Lower lobe of right lung (tissue), 2 donors: ENCODE results near the gene TRANK1. TPM values are rescaled to one million over a fixed set of nuclear protein-coding genes. Genes with fewer than 3 reads are reported as not detected.
A peak's percentile ranks its signal among the peaks of the same experiment; 100 is the strongest.
"Not testable (repeated sequence)": the region's sequence is repeated elsewhere in the genome, so short reads cannot be mapped to it uniquely, and the experiment has no call there.

Experiments
- ATAC-seq, 2 donors: fragments of 200-7000 bp; cut with Tn5 transposase; one replicate each; pipeline ENCODE4 v1.9.1; 2020 to 2022; ENCODE audit warnings: mild to moderate bottlenecking in 2 of 2, moderate library complexity in 2 of 2
- DNase-seq: peaks from one replicate; pipeline ENCODE4 v3.0.0-alpha.2; 2020
- H3K27ac ChIP-seq: fragments of 200-600 bp; one replicate; pipeline ENCODE4 v1.8.0; 2022
- H3K27me3 ChIP-seq: fragments of 200-600 bp; one replicate; pipeline ENCODE4 v1.8.0; 2022; ENCODE audit warnings: low read depth
- H3K36me3 ChIP-seq: fragments of 200-600 bp; one replicate; pipeline ENCODE4 v1.8.0; 2022; ENCODE audit warnings: mild to moderate bottlenecking
- H3K4me1 ChIP-seq: fragments of 200-600 bp; one replicate; pipeline ENCODE4 v1.8.0; 2022
- H3K4me3 ChIP-seq: fragments of 200-600 bp; one replicate; pipeline ENCODE4 v1.8.0; 2022; ENCODE audit warnings: mild to moderate bottlenecking
- H3K9me3 ChIP-seq: fragments of 200-600 bp; one replicate; pipeline ENCODE4 v1.8.0; 2022
- intact Hi-C: fragments of 100-400 bp; cut with DNase I; formaldehyde crosslinking; loops from one replicate; pipeline ENCODE4 v1.11.0; 2022
- total RNA-seq: library from RNA; stranded (reverse); fragmentation: NEBNext Ultra II Directional; extraction: Animal tissue kit (Norgen Biotek cat#: 25700); gene quantifications from one replicate; pipeline ENCODE4 v1.2.1, GENCODE V29; 2021
- TF ChIP-seq, protein P1 (sequence below): fragments of 200-600 bp; IDR thresholded peaks from one replicate; pipeline ENCODE4 v1.8.0; 2022; ENCODE audit warnings: antibody characterized with exemption, mild to moderate bottlenecking
- donor health status: DM: no; HTN: yes; CAD: no; lungs with severe emphysema.

Gene TRANK1
- total RNA-seq, 1 donor from 2014 or later, result 36.9 TPM

DNA sequence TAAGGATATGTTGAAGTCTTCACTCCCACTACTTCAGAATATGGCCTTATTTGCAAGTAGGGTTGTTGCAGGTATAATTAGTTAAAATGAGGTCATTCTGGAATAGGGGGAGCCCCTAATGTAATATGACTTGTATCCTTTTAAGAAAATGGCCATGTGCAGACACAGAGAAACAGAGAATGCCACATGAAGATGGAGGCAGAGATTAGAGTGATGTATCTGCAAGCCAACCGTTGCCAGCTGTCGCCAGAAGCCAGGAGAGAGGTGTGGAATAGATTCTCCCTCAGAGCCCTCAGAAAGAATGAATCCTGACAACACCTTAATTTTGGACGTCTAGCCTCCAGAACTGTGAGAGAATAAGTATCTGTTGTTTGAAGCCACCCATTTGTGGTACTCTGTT, 11.3 kb upstream of the TRANK1 start:
- Histone ChIP-seq H3K4me1 (peaks cover 16% of the 10 kb centered on the region), H3K4me3 (no peak overlapping the region), H3K36me3 (no peaks in the 10 kb centered on the region), H3K27me3 (no peaks in the 10 kb centered on the region), H3K9me3 (no peaks in the 10 kb centered on the region), H3K27ac (no peak overlapping the region)
- intact Hi-C loops, result no loop called here
- ATAC-seq, result no peak
- TF ChIP-seq, protein P1, sequence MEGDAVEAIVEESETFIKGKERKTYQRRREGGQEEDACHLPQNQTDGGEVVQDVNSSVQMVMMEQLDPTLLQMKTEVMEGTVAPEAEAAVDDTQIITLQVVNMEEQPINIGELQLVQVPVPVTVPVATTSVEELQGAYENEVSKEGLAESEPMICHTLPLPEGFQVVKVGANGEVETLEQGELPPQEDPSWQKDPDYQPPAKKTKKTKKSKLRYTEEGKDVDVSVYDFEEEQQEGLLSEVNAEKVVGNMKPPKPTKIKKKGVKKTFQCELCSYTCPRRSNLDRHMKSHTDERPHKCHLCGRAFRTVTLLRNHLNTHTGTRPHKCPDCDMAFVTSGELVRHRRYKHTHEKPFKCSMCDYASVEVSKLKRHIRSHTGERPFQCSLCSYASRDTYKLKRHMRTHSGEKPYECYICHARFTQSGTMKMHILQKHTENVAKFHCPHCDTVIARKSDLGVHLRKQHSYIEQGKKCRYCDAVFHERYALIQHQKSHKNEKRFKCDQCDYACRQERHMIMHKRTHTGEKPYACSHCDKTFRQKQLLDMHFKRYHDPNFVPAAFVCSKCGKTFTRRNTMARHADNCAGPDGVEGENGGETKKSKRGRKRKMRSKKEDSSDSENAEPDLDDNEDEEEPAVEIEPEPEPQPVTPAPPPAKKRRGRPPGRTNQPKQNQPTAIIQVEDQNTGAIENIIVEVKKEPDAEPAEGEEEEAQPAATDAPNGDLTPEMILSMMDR, result no peak
- no peak for DNase-seq

DNA sequence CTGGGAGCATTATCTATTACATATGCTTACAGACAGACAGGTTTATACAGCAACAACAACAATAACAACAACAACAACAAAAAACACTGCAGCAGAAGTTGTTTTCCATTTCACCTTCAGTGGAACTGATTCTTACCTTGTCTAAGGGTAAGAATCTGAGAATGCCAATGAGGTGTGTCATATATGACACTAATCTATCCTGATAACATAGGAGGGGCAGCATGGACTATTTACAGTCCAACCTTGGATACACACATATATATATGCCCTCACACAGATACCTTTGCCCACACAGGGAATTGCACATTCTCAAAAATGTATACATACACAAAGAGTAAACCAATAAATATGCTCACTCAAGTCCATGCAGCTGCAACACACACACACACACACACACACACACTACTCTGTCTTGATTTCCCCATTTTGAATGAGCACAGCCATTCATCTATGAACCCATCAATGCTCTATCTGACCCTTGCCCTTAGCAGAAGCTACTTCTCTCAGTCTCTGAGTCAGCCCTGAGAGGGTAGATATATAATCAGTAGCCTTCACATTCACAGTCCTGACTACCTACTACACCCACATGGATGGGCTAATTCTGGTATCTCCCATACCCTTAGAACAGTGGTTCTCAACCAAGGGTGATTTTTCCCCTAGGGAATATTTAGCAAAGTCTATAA, 9.7 kb upstream of the TRANK1 start:
- ATAC-seq, result no peak
- intact Hi-C loops, result no loop called here
- H3K36me3 ChIP-seq, result no peaks in the 10 kb centered on the region
- no peak for DNase-seq
- H3K4me1 ChIP-seq, result peaks cover 16% of the 10 kb centered on the region
- TF ChIP-seq, protein P1, result no peak
- H3K27ac ChIP-seq, result no peak overlapping the region
- H3K4me3 ChIP-seq, result no peak overlapping the region
- H3K9me3 ChIP-seq, result no peaks in the 10 kb centered on the region
- H3K27me3 ChIP-seq, result no peaks in the 10 kb centered on the region

DNA sequence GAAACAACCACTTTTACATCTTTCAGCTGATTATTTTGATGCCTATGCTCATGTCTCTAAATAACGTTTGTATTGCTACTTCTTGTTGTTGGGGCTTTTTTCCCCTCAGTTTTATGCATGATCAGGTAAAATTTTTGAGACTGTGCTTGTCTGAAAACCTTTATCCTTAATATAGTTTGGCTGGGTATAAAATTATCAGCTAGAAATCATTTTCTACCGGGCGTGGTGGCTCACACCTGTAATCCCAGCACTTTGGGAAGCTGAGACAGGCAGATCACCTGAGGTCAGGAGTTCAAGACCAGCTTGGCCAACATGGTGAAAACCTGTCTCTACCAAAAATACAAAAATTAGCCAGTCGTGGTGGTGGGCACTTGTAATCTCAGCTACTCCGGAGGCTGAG, 3.0 kb upstream of the TRANK1 start:
- H3K27me3 ChIP-seq, DNase-seq, H3K36me3 ChIP-seq, H3K4me3 ChIP-seq, intact Hi-C loops, H3K27ac ChIP-seq, ATAC-seq: not testable (repeated sequence)
- Histone ChIP-seq H3K4me1 (peaks cover 10% of the 10 kb centered on the region), H3K9me3 (peaks cover 11% of the 10 kb centered on the region)

DNA sequence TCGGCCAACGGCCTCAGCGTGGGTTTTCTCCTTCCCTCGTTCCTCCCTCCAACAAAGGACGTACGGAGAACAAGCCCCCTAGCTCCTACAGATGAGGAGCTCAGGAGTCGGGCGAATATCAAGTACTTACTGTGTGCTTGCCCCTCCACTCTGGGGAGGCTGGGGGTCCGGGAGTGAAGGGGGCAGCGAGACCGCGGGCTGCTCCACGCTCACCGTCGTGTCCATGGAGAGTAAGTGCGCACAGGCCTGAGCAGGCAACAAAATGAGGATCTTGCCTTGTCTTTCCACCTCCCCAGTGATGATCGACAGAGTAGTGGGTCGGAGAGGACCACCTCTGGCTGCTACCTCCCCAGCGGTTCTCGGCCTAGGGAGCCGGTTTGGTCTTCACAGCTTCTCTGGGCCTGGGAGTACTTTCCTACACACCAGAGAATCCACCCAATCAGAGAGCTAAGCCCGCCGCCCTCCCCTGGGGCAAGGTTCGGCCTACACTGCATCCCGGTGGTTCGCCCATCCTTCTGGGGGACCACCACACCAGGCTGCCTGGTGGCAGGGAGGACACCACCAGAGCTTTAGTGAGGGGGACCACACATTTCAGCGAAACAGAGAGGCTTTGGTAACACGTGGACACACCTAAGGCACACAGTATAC, 603 bp upstream of the TRANK1 start:
- no peak for ATAC-seq
- no peaks in the 10 kb centered on the region for H3K36me3 ChIP-seq
- H3K27me3 ChIP-seq, result no peaks in the 10 kb centered on the region
- H3K4me1 ChIP-seq, result peaks cover 32% of the 10 kb centered on the region
- intact Hi-C loops, result no loop called here
- H3K27ac ChIP-seq, result peak overlapping the region; percentile 86
- TF ChIP-seq, protein P1, result no peak
- H3K9me3 ChIP-seq, result peaks cover 11% of the 10 kb centered on the region
- H3K4me3 ChIP-seq, result peak overlapping the region; percentile 87
- DNase-seq, result no peak

DNA sequence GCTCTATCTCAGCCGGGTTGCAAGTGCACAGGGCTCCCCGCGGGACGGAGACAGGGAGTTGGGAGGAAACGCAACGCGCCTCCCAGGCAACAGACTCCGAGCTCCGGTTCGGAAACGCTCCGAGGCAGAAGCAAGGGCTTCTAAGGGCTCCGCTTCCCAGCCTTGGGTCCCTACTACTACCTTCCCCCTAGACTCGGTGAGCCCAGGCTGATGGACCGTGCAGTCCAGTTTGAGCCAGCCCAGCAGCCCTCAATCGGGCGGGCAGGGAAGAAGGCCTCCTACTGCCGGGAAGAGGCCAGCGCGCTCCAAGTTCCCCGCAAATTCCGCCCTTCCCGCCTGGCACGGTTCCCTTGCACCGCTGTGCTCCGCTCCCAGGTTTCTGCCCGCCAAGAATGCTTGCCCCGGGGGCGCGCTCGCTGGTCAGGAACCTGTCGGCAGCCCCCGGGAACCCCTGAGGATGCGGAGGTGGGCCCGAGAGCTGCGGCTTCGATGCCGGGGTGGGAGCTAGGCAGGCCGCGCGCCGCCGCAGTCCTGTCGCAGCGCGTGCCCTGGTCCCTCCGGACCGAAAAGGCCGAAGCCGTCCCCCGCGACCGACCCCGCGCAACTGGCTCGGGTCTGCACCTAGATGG, 728 bp downstream of the TRANK1 start:
- Histone ChIP-seq H3K27ac (peak overlapping the region; percentile 86), H3K36me3 (no peaks in the 10 kb centered on the region), H3K27me3 (no peaks in the 10 kb centered on the region), H3K9me3 (peaks cover 11% of the 10 kb centered on the region), H3K4me1 (peaks cover 33% of the 10 kb centered on the region), H3K4me3 (peak overlapping the region; percentile 87)
- intact Hi-C loops, result no loop called here
- peak; percentile 84 to 90 for ATAC-seq
- TF ChIP-seq, protein P1, result peak; percentile 12
- DNase-seq, result peak; percentile 72

DNA sequence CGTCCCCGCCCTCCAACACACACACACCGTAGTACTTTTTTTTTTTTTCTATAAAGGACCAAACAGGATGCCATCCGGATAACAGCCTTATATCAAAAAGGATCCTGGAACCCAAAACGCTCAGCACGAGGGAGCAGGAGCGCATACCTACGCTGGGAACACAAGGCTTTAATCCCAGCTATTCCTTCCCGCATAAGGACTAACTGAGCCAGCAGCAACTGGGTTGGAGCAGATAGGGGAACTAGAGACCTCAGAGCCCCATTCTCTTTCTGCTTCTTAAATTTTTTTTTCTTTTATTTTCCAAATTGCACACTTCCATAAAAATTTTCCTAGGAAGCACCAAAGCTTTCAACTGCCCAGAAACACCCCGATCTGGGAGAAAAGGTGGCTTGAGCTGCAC, 1.3 kb downstream of the TRANK1 start:
- peaks cover 33% of the 10 kb centered on the region for H3K4me1 ChIP-seq
- peak overlapping the region; percentile 87 for H3K4me3 ChIP-seq
- TF ChIP-seq, protein P1, result no peak
- ATAC-seq (no peak), DNase-seq (no peak)
- H3K27me3 ChIP-seq, result no peaks in the 10 kb centered on the region
- no peaks in the 10 kb centered on the region for H3K36me3 ChIP-seq
- H3K9me3 ChIP-seq, result peaks cover 11% of the 10 kb centered on the region
- H3K27ac ChIP-seq, result peak overlapping the region; percentile 86
- intact Hi-C loops, result no loop called here
